ENCODE data around the gene ACACA. TPM values are rescaled to one million over a fixed set of nuclear protein-coding genes. Genes with fewer than 3 reads are reported as not detected.

The ACACA gene
- total RNA-seq, 1 experiment from 2014 or later, result 84.2 TPM

DNA sequence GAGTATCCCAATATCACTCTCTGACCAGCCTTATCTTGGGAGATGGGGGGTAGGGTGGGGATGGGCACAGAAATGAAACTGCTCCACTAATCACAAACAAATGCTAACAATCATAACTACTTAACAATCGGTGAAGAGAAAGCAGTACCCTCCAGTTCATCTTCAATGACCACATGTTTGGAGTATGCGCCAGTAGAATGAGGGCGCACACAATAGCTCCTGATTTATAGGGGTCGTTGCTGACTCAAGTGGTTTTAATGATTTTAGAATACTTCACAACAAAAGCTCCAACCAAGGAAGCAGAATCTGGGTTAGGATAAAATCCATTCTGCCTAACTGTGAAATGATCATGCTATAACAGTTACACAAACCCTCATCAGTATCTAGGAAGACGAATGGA lies 273.5 kb downstream of the ACACA start:
- H3K4me2 ChIP-seq (ENCODE audit: low read depth, low read length, poor library complexity, severe bottlenecking), result no peak overlapping the region
- no peaks in the 10 kb centered on the region for H4K20me1 ChIP-seq (ENCODE audit: insufficient read depth, low read depth, low read length)
- no peaks in the 10 kb centered on the region for H3K9me3 ChIP-seq (ENCODE audit: low read length)
- H3K9me2 ChIP-seq (replicated peaks; ENCODE audit: insufficient read depth, low read length), result no peaks in the 10 kb centered on the region
- no peaks in the 10 kb centered on the region for H3K27me3 ChIP-seq (ENCODE audit: low read length)
- no peak overlapping the region for H3K27ac ChIP-seq (ENCODE audit: low read length)
- peaks cover 15% of the 10 kb centered on the region; the same call in 1 of the 2 replicates for H3K36me3 ChIP-seq (ENCODE audit: insufficient read depth, low read length)
- no peaks in the 10 kb centered on the region for H3K79me2 ChIP-seq (ENCODE audit: low read length)
- no peak for DNase-seq
- H2AFZ ChIP-seq (ENCODE audit: low read length), result no peak overlapping the region
- no peak overlapping the region for H3K4me3 ChIP-seq (ENCODE audit: low read length)
- no peaks in the 10 kb centered on the region for H3K4me1 ChIP-seq (ENCODE audit: low read length)
- no peak overlapping the region for H3K9ac ChIP-seq (ENCODE audit: low read length)

DNA sequence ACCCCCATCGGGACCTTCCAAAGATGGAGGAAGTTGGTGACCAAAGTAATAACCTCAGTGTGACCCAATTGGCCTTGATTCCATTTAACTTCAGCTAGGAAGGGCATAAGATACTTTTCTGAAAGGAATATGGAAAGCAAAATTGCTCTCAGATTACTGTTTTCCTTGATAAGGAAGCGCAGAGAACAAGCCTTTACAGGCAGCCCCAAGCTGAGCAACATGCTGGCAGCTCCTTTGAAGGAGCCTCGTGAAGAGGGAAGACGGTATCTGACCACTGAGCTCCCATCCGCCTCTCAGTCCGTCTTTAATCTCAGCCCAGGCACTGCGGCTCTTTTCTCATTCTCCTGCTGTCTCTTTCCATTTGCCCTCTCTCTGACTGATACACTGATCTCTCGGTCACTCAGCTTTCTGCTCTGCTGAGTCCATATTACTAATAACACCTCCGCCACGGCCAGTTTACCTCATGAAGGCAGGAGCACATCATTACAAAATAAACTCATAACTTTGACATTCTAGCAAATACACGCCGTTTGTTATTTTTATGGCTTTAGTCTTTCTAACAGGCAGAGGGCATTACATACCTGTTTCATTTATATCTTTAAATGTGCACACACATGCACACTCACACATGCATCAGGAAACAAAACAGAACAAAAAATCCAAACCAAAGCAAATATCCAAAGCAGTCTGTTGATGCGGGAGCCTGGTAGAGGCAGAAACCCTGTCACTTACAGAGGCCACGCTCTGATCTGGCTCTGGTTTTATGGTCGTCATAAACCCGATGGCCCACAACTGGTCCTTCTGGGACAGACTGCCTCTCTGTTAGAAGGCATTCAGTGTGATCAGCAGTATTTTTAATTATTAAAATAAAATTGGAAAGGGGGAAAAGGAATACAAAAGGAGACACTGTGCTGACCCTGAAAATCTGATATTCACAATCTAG lies 274.7 kb downstream of the ACACA start:
- H3K4me1 ChIP-seq (ENCODE audit: low read length), result no peaks in the 10 kb centered on the region
- no peaks in the 10 kb centered on the region for H3K27me3 ChIP-seq (ENCODE audit: low read length)
- DNase-seq, result no peak
- H3K9me2 ChIP-seq (replicated peaks; ENCODE audit: insufficient read depth, low read length), result no peaks in the 10 kb centered on the region
- H3K27ac ChIP-seq (ENCODE audit: low read length), result no peak overlapping the region
- no peak overlapping the region for H3K9ac ChIP-seq (ENCODE audit: low read length)
- no peak overlapping the region for H3K4me2 ChIP-seq (ENCODE audit: low read depth, low read length, poor library complexity, severe bottlenecking)
- H4K20me1 ChIP-seq (ENCODE audit: insufficient read depth, low read depth, low read length), result no peaks in the 10 kb centered on the region
- H3K79me2 ChIP-seq (ENCODE audit: low read length), result no peaks in the 10 kb centered on the region
- peaks cover 19% of the 10 kb centered on the region; the same call in 1 of the 2 replicates for H3K36me3 ChIP-seq (ENCODE audit: insufficient read depth, low read length)
- H2AFZ ChIP-seq (ENCODE audit: low read length), result no peak overlapping the region
- no peak overlapping the region for H3K4me3 ChIP-seq (ENCODE audit: low read length)
- H3K9me3 ChIP-seq (ENCODE audit: low read length), result no peaks in the 10 kb centered on the region

DNA sequence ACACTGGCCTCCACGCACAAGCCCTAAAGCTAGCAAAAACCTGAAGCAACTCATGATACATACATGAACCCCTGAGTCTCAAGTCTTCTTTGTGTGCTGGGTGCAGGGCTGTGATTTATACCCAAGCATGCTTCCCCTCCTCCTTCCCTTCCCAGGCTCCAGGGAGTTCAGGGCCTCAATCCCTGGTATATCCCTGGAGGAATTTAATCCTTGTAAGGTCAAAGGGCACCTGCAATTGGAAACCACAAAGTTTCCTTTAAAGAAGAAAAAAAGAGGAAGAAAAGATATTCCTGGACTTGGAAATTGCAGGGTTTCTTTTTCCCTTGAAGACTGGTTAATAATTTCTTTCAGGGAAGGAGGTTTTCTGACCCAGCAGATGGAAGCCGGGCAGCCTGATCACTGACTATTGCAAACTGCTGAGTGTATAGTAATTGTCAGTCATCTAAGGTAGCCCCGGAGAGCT lies 275.6 kb downstream of the ACACA start:
- no peak for DNase-seq
- H3K4me1 ChIP-seq (ENCODE audit: low read length), result no peaks in the 10 kb centered on the region
- H3K9ac ChIP-seq (ENCODE audit: low read length), result no peak overlapping the region
- H3K4me2 ChIP-seq (ENCODE audit: low read depth, low read length, poor library complexity, severe bottlenecking), result no peak overlapping the region
- no peak overlapping the region for H3K27ac ChIP-seq (ENCODE audit: low read length)
- H3K9me2 ChIP-seq (replicated peaks; ENCODE audit: insufficient read depth, low read length), result no peaks in the 10 kb centered on the region
- no peaks in the 10 kb centered on the region for H3K9me3 ChIP-seq (ENCODE audit: low read length)
- no peaks in the 10 kb centered on the region for H4K20me1 ChIP-seq (ENCODE audit: insufficient read depth, low read depth, low read length)
- no peaks in the 10 kb centered on the region for H3K27me3 ChIP-seq (ENCODE audit: low read length)
- H2AFZ ChIP-seq (ENCODE audit: low read length), result no peak overlapping the region
- no peaks in the 10 kb centered on the region for H3K79me2 ChIP-seq (ENCODE audit: low read length)
- peaks cover 22% of the 10 kb centered on the region; the same call in 1 of the 2 replicates for H3K36me3 ChIP-seq (ENCODE audit: insufficient read depth, low read length)
- H3K4me3 ChIP-seq (ENCODE audit: low read length), result no peak overlapping the region

DNA sequence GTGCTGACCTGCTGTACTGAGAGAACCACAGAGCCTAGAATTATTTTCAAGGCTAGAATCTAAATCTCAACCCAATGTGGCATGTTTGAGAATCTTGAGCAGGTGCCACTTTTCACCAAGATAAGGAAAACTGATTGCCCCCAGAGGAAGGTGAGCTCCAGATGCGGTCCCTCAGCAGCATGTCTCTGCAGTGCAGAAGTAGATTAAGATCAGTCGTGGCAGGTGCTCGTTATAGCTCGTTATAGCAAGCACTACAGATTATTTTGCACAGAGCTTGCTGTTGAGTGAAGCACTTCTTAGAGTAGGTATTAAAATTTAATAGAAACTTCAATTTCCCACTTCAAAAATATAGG lies 281.8 kb downstream of the ACACA start:
- DNase-seq, result no peak
- Histone ChIP-seq H3K9ac (ENCODE audit: low read length) (no peak overlapping the region), H4K20me1 (ENCODE audit: insufficient read depth, low read depth, low read length) (no peaks in the 10 kb centered on the region), H3K9me3 (ENCODE audit: low read length) (no peaks in the 10 kb centered on the region), H3K36me3 (ENCODE audit: insufficient read depth, low read length) (peaks cover 54% of the 10 kb centered on the region), H3K4me2 (ENCODE audit: low read depth, low read length, poor library complexity, severe bottlenecking) (no peak overlapping the region), H3K27ac (ENCODE audit: low read length) (no peak overlapping the region), H2AFZ (ENCODE audit: low read length) (no peak overlapping the region), H3K27me3 (ENCODE audit: low read length) (no peaks in the 10 kb centered on the region), H3K4me1 (ENCODE audit: low read length) (no peaks in the 10 kb centered on the region), H3K79me2 (ENCODE audit: low read length) (no peaks in the 10 kb centered on the region), H3K4me3 (ENCODE audit: low read length) (no peak overlapping the region), H3K9me2 (replicated peaks; ENCODE audit: insufficient read depth, low read length) (no peaks in the 10 kb centered on the region)

DNA sequence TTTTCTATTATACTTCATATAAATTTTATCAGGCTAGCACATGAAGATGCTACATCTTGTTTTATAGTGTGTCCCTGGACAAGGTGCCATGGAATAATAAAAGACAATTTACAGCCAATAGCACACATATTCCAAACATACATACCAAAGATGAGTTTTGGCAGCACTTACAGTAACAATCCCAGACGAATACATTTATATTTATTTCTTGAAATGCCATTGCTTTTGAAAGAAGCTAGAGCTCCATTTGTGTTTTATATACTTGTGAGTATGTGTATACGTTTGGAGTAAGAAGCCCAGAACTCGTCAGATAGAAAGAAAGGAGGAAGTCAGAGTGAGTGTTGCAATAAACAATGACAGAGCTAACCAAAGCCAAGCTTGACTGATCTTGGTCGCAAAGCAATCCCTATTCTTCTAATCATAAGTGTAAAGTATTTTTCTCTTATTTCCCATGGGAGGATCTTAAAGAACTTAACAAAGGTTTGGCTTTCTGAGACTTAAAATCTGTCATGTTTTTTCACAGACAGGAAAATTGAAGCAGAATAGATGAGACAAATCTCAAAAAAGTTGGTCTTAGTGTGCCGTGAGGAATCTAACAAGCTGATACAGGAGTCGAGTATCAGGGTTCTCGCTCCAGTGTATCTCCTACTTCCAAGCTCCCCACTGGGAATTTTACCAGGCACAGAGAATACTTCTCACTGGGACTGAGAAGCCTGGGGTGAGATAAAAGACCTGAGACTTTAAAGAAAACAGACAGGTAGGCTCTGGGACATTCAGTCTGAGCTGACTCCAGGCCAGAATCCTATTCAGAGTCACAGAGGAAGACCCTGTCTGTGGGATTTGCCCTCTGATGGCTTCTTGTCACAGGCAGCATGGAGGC lies 282.5 kb downstream of the ACACA start:
- Histone ChIP-seq H3K4me1 (ENCODE audit: low read length) (no peaks in the 10 kb centered on the region), H2AFZ (ENCODE audit: low read length) (no peak overlapping the region), H4K20me1 (ENCODE audit: insufficient read depth, low read depth, low read length) (no peaks in the 10 kb centered on the region), H3K4me2 (ENCODE audit: low read depth, low read length, poor library complexity, severe bottlenecking) (no peak overlapping the region), H3K9me3 (ENCODE audit: low read length) (no peaks in the 10 kb centered on the region), H3K9ac (ENCODE audit: low read length) (no peak overlapping the region), H3K36me3 (ENCODE audit: insufficient read depth, low read length) (peaks cover 55% of the 10 kb centered on the region), H3K9me2 (replicated peaks; ENCODE audit: insufficient read depth, low read length) (no peaks in the 10 kb centered on the region), H3K4me3 (ENCODE audit: low read length) (no peak overlapping the region), H3K79me2 (ENCODE audit: low read length) (no peaks in the 10 kb centered on the region), H3K27ac (ENCODE audit: low read length) (no peak overlapping the region), H3K27me3 (ENCODE audit: low read length) (no peaks in the 10 kb centered on the region)
- DNase-seq, result no peak

DNA sequence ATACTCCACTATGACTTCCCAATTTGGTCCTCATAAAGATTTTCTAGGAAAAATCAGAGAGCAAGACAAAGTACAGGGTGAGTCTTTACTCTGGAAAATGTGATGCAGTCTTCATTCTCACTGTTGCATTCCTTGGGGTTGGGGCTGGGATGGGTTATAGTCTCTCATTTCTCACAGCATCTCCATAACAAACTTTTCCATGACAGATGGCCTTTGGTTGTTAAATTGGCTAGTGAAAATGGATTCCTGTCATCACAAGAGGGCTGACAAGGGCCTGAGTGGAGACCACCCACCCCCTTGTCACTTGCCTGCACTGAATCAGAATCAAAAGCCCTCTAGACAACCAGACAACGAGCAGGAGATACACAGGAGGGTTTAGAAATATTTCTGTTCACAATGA lies 283.2 kb downstream of the ACACA start:
- H2AFZ ChIP-seq (ENCODE audit: low read length), result no peak overlapping the region
- H3K79me2 ChIP-seq (ENCODE audit: low read length), result 0 out of 2 replicates have a peak, but pooled peaks cover 4% of the 10 kb centered on the region
- H3K27ac ChIP-seq (ENCODE audit: low read length), result no peak overlapping the region
- no peak for DNase-seq
- H3K4me3 ChIP-seq (ENCODE audit: low read length), result no peak overlapping the region
- H3K27me3 ChIP-seq (ENCODE audit: low read length), result no peaks in the 10 kb centered on the region
- no peaks in the 10 kb centered on the region for H3K9me3 ChIP-seq (ENCODE audit: low read length)
- peaks cover 57% of the 10 kb centered on the region for H3K36me3 ChIP-seq (ENCODE audit: insufficient read depth, low read length)
- H3K9ac ChIP-seq (ENCODE audit: low read length), result no peak overlapping the region
- no peak overlapping the region for H3K4me2 ChIP-seq (ENCODE audit: low read depth, low read length, poor library complexity, severe bottlenecking)
- H4K20me1 ChIP-seq (ENCODE audit: insufficient read depth, low read depth, low read length), result no peaks in the 10 kb centered on the region
- H3K4me1 ChIP-seq (ENCODE audit: low read length), result peaks cover 4% of the 10 kb centered on the region; the same call in 1 of the 2 replicates
- no peaks in the 10 kb centered on the region for H3K9me2 ChIP-seq (replicated peaks; ENCODE audit: insufficient read depth, low read length)

DNA sequence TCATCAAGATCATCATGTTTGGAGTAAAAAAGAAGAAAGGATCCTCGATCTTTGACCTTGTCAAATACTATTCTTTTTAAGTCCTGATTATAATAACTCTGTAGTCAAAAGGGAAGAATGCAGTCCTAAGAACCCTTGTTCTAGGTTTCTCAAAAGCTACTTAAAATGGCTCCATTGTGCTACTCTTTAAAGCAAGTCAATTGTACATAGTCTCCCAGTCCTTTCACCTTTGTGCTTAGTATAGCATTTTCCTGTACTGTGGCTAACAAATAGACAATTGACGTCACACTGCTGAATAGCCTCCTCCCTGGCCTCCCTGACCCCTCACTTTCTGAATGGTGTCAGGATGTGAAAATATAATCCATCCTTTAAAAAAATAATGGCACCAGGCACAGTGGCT lies 285.0 kb downstream of the ACACA start:
- no peaks in the 10 kb centered on the region for H3K27me3 ChIP-seq (ENCODE audit: low read length)
- H2AFZ ChIP-seq (ENCODE audit: low read length), result no peak overlapping the region
- H3K4me1 ChIP-seq (ENCODE audit: low read length), result peaks cover 10% of the 10 kb centered on the region; the same call in 1 of the 2 replicates
- no peak overlapping the region for H3K9ac ChIP-seq (ENCODE audit: low read length)
- H4K20me1 ChIP-seq (ENCODE audit: insufficient read depth, low read depth, low read length), result no peaks in the 10 kb centered on the region
- no peak for DNase-seq
- H3K4me2 ChIP-seq (ENCODE audit: low read depth, low read length, poor library complexity, severe bottlenecking), result no peak overlapping the region
- H3K9me3 ChIP-seq (ENCODE audit: low read length), result no peaks in the 10 kb centered on the region
- no peak overlapping the region for H3K4me3 ChIP-seq (ENCODE audit: low read length)
- 0 out of 2 replicates have a peak, but pooled peaks cover 4% of the 10 kb centered on the region for H3K79me2 ChIP-seq (ENCODE audit: low read length)
- H3K36me3 ChIP-seq (ENCODE audit: insufficient read depth, low read length), result peaks cover 47% of the 10 kb centered on the region
- no peaks in the 10 kb centered on the region for H3K9me2 ChIP-seq (replicated peaks; ENCODE audit: insufficient read depth, low read length)
- H3K27ac ChIP-seq (ENCODE audit: low read length), result no peak overlapping the region
